Measurements from ENCODE around the gene EHF. TPM values are rescaled to one million over a fixed set of nuclear protein-coding genes. Genes with fewer than 3 reads are reported as not detected.

Gene EHF
- total RNA-seq (1 to 10 TPM in 1 of 2 donors, under 1 TPM in 1; 0.50 to 7.5 TPM), polyA plus RNA-seq (ENCODE audit: insufficient read length in 2 of 2) (under 1 TPM; 0.11 to 0.72 TPM)
- long read RNA-seq, donor 1: 0 reads
- long read RNA-seq, donor 2: 0 reads
- long read RNA-seq, donor 3: 0 reads
- long read RNA-seq, donor 4, partial matches to known transcripts: 0 of 1 reads
- long read RNA-seq, donor 4, other reads (novel, unspliced or antisense): 0 of 1 reads

DNA sequence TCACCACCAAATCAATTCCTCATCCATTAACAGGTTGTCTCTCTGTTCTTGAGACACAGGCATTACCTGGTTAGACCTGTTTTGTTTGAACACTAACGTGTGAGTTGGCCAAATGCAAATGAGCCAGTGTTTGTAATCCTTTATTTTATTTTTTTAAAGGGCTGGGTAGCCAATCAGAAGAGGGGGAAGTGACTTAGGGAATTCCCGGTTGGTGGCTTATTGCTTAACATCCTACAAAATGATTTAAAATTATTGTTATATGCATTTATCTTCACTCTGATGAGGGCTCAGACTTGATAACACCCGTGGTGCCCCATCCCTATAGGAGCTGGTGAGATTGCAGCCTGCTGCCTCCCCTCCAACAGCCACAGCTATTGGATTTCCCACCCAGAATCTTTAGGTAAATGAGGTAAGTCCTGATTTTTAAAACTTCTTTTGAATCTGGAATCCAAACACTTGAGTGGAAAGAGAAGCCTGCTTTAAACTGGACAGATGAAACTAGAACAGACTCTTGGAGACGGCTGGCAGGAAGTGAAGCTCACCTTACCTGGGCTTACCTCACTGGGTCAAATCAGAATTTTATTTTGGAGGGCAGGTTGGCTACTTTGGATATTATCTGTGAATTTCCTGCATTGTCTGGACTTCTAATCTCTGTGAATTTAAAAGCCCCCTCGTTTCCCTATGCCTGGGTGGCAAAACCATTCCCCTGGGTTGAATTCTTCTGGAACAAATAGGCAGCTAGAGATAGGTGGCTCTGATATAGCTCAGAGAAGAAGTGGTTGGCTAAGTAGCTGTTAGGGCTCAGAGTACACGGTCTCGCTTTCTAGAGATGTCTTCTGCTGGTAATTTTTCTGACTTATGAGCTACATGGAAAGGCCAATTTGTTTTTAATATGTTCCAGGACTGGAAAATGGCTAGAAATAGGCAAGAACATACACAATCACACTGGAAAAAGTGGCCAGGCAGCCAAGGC, at the start of gene EHF:
TSS of gene EHF (plus strand) at position 274 of the 973 bp plus-strand sequence. CDS start 21,538 bp downstream, outside the sequence.
- no peak within 1 kb of the TSS for H3K27ac ChIP-seq (ENCODE audit: low read depth, low read length)
- H3K27me3 ChIP-seq (ENCODE audit: control insufficient read depth, insufficient read depth, low read length): no peaks in the 10 kb centered on the region
- no peaks in the 10 kb centered on the region for H3K36me3 ChIP-seq (ENCODE audit: control insufficient read depth, insufficient read depth, low read length)
- 100% methylated on average over 1 of the region's 7 CpGs for WGBS (ENCODE audit: insufficient coverage)
- H3K9me3 ChIP-seq (ENCODE audit: control insufficient read depth, insufficient read depth, low read length): no peaks in the 10 kb centered on the region
- DNase-seq (ENCODE audit: low read depth in 4 of 6, low spot score in 6 of 6): no peak
- H3K4me3 ChIP-seq (ENCODE audit: low read depth, low read length): no peak within 1 kb of the TSS
- H3K4me1 ChIP-seq (ENCODE audit: control insufficient read depth, insufficient read depth, low read length): no peaks in the 10 kb centered on the region

DNA sequence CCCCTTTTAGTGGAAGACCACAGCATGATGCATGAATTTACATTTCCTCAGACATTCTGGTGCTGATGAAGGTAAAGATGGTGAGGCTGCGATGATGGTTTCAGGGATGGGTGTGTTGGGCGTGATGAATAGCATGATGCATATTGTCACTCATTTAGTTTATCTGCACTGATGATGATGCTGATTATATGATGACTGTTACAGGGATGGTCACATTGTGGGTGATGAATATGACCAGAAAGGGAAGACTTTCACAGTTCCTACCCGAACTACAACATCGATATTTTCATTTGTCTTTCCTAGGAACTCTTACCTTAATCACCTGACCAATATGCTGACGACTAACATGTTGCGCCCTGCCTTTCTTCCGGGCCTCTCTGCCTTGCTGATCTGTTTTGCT, 47.4 kb upstream of the EHF start:
- H3K27ac ChIP-seq (ENCODE audit: low read depth, low read length): no peak overlapping the region
- no peaks in the 10 kb centered on the region for H3K9me3 ChIP-seq (ENCODE audit: control insufficient read depth, insufficient read depth, low read length)
- no peak overlapping the region for H3K4me3 ChIP-seq (ENCODE audit: low read depth, low read length)
- 88% methylated on average over 6 of the region's 7 CpGs for WGBS (ENCODE audit: insufficient coverage)
- no peaks in the 10 kb centered on the region for H3K27me3 ChIP-seq (ENCODE audit: control insufficient read depth, insufficient read depth, low read length)
- H3K36me3 ChIP-seq (ENCODE audit: control insufficient read depth, insufficient read depth, low read length): no peaks in the 10 kb centered on the region
- DNase-seq (ENCODE audit: low read depth in 4 of 6, low spot score in 6 of 6): no peak
- H3K4me1 ChIP-seq (ENCODE audit: control insufficient read depth, insufficient read depth, low read length): no peaks in the 10 kb centered on the region

DNA sequence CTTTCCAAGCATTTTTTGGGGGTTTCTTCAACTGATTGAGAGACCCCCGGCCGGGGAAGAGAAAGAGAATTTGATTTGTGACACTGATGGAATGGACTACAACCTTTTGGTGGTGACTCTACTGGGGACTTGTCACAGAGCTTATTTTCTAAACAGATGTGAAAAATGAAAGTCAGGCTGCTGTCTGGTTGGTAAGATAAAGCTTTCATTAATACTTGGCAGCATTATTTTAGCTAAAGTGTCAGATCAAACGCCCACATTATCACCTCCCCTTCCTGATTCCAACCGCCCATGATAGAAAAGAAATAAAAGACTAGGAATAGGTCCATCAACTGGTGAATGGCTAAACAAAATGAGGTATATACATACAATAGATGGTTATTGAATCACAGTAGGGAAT, 45.6 kb upstream of the EHF start:
- Histone ChIP-seq H3K9me3 (ENCODE audit: control insufficient read depth, insufficient read depth, low read length) (no peaks in the 10 kb centered on the region), H3K27ac (ENCODE audit: low read depth, low read length) (no peak overlapping the region), H3K4me3 (ENCODE audit: low read depth, low read length) (no peak overlapping the region), H3K36me3 (ENCODE audit: control insufficient read depth, insufficient read depth, low read length) (no peaks in the 10 kb centered on the region), H3K27me3 (ENCODE audit: control insufficient read depth, insufficient read depth, low read length) (no peaks in the 10 kb centered on the region), H3K4me1 (ENCODE audit: control insufficient read depth, insufficient read depth, low read length) (no peaks in the 10 kb centered on the region)
- no peak for DNase-seq (ENCODE audit: low read depth in 4 of 6, low spot score in 6 of 6)
- 71% methylated on average over 2 of the region's 4 CpGs for WGBS (ENCODE audit: insufficient coverage)

DNA sequence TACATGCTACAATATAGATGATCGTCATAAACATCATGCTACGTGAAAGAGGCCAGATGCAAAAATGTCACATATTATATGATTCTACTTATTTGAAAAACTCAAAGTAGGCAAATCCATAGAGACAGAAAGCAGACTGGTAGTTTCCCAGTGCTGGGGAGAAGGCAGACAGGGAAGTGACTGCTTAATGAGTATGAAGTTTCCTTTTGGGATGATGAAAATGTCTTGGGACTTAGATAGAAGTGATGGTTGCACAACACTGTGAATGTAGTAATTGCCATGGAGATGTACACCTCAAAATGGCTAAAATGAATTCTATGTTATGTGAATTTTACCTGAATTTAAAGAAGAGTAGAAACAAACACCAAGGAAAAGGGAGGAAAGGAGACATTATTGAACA, 45.2 kb upstream of the EHF start:
- H3K36me3 ChIP-seq (ENCODE audit: control insufficient read depth, insufficient read depth, low read length): no peaks in the 10 kb centered on the region
- no peaks in the 10 kb centered on the region for H3K27me3 ChIP-seq (ENCODE audit: control insufficient read depth, insufficient read depth, low read length)
- WGBS (ENCODE audit: insufficient coverage): no CpG with 5 or more reads among the region's 2 CpGs
- no peak overlapping the region for H3K27ac ChIP-seq (ENCODE audit: low read depth, low read length)
- no peak overlapping the region for H3K4me3 ChIP-seq (ENCODE audit: low read depth, low read length)
- DNase-seq (ENCODE audit: low read depth in 4 of 6, low spot score in 6 of 6): no peak
- H3K9me3 ChIP-seq (ENCODE audit: control insufficient read depth, insufficient read depth, low read length): no peaks in the 10 kb centered on the region
- no peaks in the 10 kb centered on the region for H3K4me1 ChIP-seq (ENCODE audit: control insufficient read depth, insufficient read depth, low read length)

DNA sequence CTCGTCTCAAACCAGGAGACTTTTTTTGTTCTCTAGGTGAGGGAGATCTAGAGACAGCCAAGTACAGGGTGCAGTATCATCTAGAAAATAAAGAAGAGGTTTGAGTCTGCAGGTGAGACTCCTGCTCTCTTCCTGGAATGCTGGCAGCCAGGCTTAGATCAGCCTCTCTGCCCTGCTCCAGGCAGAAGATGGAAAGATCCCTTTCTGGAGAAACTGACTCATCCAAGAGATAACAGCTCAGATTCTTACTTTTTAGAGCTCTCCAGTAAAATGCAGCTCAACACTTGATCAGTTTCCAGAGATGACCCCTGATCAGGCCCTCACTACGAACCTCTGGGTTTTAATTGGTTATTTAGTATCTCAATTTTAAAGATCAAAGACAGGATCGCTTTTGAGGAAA, 44.6 kb upstream of the EHF start:
- H3K4me1 ChIP-seq (ENCODE audit: control insufficient read depth, insufficient read depth, low read length): no peaks in the 10 kb centered on the region
- no peak for DNase-seq (ENCODE audit: low read depth in 4 of 6, low spot score in 6 of 6)
- H3K9me3 ChIP-seq (ENCODE audit: control insufficient read depth, insufficient read depth, low read length): no peaks in the 10 kb centered on the region
- no peak overlapping the region for H3K4me3 ChIP-seq (ENCODE audit: low read depth, low read length)
- no peaks in the 10 kb centered on the region for H3K36me3 ChIP-seq (ENCODE audit: control insufficient read depth, insufficient read depth, low read length)
- no peak overlapping the region for H3K27ac ChIP-seq (ENCODE audit: low read depth, low read length)
- no peaks in the 10 kb centered on the region for H3K27me3 ChIP-seq (ENCODE audit: control insufficient read depth, insufficient read depth, low read length)
- no CpG with 5 or more reads among the region's 3 CpGs for WGBS (ENCODE audit: insufficient coverage)

DNA sequence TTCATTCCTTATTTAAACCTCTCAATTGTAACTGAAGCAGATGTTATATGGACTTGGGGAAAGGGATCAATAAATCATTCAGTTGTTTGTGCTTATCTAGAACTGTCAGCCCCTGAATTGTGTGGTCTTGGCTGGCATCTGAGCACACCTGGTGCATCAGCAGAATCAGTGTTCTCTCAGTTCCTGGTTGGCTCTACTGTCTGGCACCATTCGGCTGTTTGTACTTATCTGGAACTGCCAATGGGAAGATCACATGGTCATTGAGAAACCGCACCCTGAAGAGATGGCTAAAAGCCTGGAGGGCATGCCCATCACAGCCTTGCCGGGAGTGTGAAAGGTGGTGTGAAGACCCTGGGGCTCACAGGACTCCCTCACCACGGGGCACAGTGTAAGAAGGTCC, 37.1 kb upstream of the EHF start:
- Histone ChIP-seq H3K36me3 (ENCODE audit: control insufficient read depth, insufficient read depth, low read length) (no peaks in the 10 kb centered on the region), H3K27me3 (ENCODE audit: control insufficient read depth, insufficient read depth, low read length) (no peaks in the 10 kb centered on the region), H3K4me1 (ENCODE audit: control insufficient read depth, insufficient read depth, low read length) (peaks cover 7% of the 10 kb centered on the region), H3K27ac (ENCODE audit: low read depth, low read length) (no peak overlapping the region), H3K4me3 (ENCODE audit: low read depth, low read length) (no peak overlapping the region), H3K9me3 (ENCODE audit: control insufficient read depth, insufficient read depth, low read length) (no peaks in the 10 kb centered on the region)
- no peak for DNase-seq (ENCODE audit: low read depth in 4 of 6, low spot score in 6 of 6)
- 81% methylated on average over 4 of the region's 4 CpGs for WGBS (ENCODE audit: insufficient coverage)

DNA sequence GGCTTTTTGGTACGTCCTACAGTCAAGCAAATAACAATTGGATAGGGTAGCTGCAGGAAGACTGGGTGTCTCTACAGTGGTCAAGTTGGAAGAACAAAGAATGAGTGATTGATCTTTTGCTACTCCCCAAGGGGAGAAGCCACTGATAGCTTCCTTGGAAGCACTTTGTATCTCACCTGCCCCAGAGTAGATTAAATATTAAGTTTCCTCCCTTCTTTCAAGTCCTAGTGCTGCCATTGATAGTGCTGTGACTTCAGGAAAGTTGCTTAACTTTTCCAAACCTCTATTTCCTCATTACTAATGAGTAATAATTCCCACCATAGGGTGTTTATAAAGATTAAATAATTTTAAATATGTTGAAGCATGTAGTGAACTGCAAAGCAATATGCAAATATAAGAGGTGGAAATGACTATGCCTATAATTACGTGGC, 35.6 kb upstream of the EHF start:
- Histone ChIP-seq H3K4me1 (ENCODE audit: control insufficient read depth, insufficient read depth, low read length) (peaks cover 7% of the 10 kb centered on the region), H3K9me3 (ENCODE audit: control insufficient read depth, insufficient read depth, low read length) (no peaks in the 10 kb centered on the region), H3K27me3 (ENCODE audit: control insufficient read depth, insufficient read depth, low read length) (no peaks in the 10 kb centered on the region), H3K27ac (ENCODE audit: low read depth, low read length) (no peak overlapping the region), H3K4me3 (ENCODE audit: low read depth, low read length) (no peak overlapping the region), H3K36me3 (ENCODE audit: control insufficient read depth, insufficient read depth, low read length) (no peaks in the 10 kb centered on the region)
- DNase-seq (ENCODE audit: low read depth in 4 of 6, low spot score in 6 of 6): no peak
- WGBS (ENCODE audit: insufficient coverage): no CpG with 5 or more reads among the region's 2 CpGs

DNA sequence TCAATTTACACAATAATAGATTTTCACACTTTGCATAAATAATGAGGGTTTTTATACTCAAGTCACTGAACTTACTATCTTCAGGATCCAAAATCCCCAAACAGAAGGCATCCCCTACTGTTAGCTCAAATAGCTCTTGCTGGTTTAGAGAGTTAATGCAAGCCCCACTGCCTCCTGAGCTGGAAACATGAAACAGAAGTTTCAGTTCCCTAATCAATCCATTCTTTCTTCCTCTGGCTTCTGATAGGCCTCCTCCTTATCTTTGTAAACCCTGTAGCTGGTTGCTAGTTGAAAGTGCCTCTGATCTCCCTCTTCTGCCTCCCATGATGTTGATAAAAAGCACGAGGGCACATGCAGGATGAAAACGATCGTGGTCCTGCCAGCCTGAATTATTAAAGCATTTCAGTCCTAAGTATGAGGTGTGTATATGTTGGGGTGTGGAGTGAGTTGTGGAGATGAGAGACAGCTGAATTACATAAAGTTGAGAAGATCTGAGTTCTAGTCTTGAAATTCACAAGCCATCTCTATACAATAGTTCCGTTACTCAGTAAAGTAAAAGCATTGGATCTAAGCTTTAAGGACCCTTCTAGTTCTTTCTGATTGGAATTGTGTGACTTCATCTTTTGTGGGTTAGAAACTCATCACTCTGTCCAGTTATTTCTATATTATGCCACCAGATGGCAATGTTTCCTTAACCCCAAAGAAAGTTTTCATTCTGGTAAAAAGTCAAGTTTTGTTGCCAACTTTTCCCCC, 35.0 kb upstream of the EHF start:
- H3K27ac ChIP-seq (ENCODE audit: low read depth, low read length): peak overlapping the region; percentile 11
- no peaks in the 10 kb centered on the region for H3K27me3 ChIP-seq (ENCODE audit: control insufficient read depth, insufficient read depth, low read length)
- peaks cover 7% of the 10 kb centered on the region for H3K4me1 ChIP-seq (ENCODE audit: control insufficient read depth, insufficient read depth, low read length)
- peak; percentile 62 to 93 (median 73) for DNase-seq (ENCODE audit: low read depth in 4 of 6, low spot score in 6 of 6)
- H3K4me3 ChIP-seq (ENCODE audit: low read depth, low read length): no peak overlapping the region
- H3K36me3 ChIP-seq (ENCODE audit: control insufficient read depth, insufficient read depth, low read length): no peaks in the 10 kb centered on the region
- no peaks in the 10 kb centered on the region for H3K9me3 ChIP-seq (ENCODE audit: control insufficient read depth, insufficient read depth, low read length)
- WGBS (ENCODE audit: insufficient coverage): no CpG with 5 or more reads among the region's 4 CpGs

DNA sequence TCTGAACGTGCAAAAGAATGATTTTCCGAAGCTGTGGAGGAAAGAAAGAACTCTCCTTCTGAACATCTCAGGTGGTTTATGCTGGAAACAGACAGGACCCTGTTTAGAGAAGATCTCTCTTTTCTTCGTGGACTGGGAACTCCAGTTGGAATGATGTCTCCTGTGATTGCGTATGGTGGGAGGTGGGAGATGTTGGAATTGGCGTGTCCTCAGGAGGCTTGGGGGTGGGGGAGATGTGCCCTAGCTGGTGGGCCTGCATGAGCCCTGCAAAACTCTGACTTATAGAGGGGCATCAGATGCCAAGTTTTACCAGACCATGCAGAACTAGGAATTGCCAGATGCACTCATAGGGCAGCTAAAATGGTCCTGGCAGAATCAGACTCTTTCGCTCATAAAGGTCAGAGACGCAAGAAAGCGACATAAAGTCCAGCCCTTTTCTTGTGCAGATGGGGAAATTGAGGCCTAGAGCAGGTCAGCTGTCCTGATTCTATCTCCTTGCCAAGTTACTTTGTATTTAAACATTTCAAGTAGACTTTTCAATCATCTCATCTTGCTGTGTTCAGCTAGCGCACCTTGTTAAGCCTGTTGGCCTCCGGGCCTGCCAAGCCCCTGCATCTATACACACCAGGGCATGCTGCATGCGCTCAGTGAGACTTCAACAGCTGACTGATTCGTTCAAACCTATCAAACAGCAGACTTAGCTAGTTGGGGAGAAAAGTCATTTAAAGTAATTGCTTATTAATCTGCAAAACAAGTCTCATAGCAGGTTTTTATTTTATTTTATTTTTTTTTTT, 34.2 kb upstream of the EHF start:
- no peaks in the 10 kb centered on the region for H3K27me3 ChIP-seq (ENCODE audit: control insufficient read depth, insufficient read depth, low read length)
- H3K27ac ChIP-seq (ENCODE audit: low read depth, low read length): no peak overlapping the region
- peaks cover 7% of the 10 kb centered on the region for H3K4me1 ChIP-seq (ENCODE audit: control insufficient read depth, insufficient read depth, low read length)
- H3K4me3 ChIP-seq (ENCODE audit: low read depth, low read length): no peak overlapping the region
- peak in 1 of 6 donors; percentile 7 for DNase-seq (ENCODE audit: low read depth in 4 of 6, low spot score in 6 of 6)
- WGBS (ENCODE audit: insufficient coverage): 53% methylated on average over 7 of the region's 12 CpGs
- no peaks in the 10 kb centered on the region for H3K9me3 ChIP-seq (ENCODE audit: control insufficient read depth, insufficient read depth, low read length)
- H3K36me3 ChIP-seq (ENCODE audit: control insufficient read depth, insufficient read depth, low read length): no peaks in the 10 kb centered on the region
